NCI-H2227 treated with DMSO at 0.1 percent for 48 hours (cell line): Measurements from ENCODE around the gene CIT.

ENCODE experiments used
- DNase-seq: peaks from one replicate; lab custom pipeline; 2025; lab: John Stamatoyannopoulos, UW

CIT gene

DNA sequence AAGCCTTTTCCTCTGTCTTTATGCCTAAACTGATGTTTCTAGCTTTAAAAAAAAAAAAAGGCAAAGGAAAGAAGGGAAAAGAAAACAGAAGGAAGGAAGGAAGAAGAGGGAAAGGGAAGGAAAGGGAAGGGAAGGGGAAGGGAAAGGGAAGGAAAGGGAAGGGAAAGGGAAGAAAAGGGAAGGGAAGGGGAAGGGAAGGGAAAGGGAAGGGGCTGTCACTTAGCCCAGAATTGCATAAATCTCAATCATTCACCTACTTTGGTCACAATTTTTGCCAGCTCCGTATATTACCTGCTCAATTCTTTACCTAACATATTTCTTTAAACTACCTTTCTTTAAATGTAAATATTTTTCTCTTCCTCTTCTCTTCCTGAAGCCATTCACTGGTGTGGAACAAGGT lies 26.8 kb downstream of the CIT start:
- DNase-seq: no peak

GRCh38 chr12:119843100-119843499 lies 34.0 kb downstream of the CIT start:
- no peak for DNase-seq

DNA sequence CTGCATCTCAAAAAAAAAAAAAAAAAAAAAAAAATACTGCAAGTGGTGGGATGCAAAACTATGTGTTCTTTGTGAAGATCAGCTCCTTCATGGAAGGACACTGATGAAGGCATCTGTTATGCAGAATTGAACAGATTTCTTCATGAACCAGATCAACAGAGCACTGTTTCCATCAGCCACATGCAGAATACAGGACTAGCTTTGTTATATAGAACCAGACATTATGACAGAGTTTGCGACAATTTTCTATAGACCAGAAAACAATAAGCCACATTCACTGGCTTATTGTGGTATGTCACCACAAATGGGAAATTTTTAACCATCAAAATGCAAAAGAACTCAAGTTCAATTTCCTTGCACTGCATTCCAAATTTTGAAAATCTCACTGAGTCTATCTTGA lies 34.7 kb downstream of the CIT start:
- no peak for DNase-seq

DNA sequence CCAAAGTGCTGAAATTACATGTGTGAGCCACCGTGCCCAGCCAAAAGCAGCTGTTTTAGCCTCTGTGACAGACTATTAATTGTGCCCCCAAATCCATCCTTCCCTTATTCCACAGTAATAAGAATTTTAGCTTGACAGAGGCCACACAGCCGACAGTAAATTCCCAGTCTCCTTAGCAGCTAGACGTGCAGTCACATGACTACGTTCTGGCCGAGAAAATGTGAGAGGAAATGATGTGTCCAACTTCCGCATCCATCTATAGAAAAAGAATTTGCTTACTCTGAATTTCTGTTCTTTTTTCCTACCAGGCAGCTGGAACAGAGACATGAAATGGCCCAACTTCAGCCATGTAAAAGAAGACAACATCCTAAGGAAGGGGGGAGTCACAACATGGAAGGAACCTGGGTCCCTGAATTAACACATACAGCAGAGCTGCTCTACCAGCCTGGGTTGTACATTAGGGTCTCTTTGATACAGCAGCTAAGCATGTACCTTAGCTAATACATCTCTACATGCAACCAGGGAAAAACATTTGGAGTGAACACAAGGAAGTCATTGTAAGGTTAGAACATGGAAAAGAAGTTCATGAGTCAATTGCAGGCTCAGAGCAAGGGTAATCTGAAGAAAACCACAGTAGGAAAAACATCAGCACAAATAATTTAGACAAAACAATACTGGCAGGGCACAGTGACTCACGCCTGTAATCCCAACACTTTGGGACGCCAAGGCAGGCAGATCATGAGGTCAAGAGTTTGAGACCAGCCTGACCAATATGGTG lies 35.5 kb downstream of the CIT start:
- DNase-seq: no peak

- no peak for DNase-seq
Observed at GRCh38 chr12:119840582-119840981, 36.5 kb downstream of the CIT start.

DNA sequence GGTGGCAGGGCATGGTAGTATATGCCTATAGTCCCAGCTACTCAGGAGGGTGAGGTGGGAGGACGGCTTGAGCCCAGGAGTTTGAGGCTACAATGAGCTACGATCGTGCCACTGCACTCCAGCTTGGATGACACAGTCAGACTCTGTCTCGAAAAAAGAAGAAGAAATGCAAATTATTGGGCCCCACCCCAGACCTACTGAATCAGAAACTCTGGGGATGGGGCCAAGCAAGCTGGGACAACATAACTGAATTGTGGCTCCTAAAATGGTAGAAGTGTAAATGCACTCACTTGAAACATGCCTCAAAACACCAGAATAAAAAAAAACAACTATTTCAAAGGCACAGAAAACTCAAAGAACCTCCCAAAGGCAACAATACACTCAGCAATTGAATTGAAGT lies 37.0 kb downstream of the CIT start:
- DNase-seq: no peak

GRCh38 chr12:119838826-119839600 lies 38.1 kb downstream of the CIT start:
- DNase-seq: peak; percentile 42

DNA sequence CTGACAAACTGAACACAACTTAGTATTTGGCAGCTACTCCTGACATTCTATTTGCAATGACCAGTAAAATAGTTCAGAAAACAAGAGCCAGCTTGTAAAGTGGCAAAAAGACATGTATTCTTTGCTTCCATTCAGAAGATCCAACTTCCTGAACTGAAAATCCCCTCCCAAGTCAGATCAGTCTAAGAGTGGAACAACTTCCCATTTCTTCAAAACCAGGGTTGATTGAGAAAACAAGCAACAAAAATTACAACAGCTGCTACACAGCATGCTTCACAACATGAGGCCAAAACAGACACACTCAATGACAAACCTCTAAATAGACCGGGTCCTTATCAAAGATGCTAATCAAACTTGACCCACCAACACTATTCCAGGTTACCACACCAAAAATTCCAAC lies 40.3 kb downstream of the CIT start:
- no peak for DNase-seq

DNA sequence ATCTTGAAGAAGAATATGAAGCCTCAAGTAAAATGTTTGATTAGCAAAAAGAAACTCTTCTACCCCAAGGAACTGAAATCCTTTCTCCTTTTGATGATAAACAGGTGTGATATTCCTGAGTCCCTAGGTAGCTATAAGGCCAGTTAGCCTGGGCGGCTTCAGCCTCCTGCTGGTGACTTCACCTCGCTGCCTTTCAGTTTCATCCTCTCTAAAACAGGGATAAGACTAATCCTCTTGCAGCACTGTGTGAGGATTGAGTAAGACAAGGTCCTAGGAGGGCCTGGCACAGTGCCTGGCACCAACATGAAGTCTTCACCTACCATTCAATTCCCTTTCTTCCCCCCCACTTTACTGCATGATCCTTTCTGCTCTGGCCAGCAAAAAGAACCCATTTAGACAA lies 42.1 kb downstream of the CIT start:
- DNase-seq: no peak

GRCh38 chr12:119829439-119829838 lies 47.7 kb downstream of the CIT start:
- no peak for DNase-seq

GRCh38 chr12:119828300-119828699 lies 48.8 kb downstream of the CIT start:
- DNase-seq: no peak

- no peak for DNase-seq
Observed at GRCh38 chr12:119827760-119828159, 49.4 kb downstream of the CIT start.

GRCh38 chr12:119826661-119827445 lies 50.3 kb downstream of the CIT start:
- no peak for DNase-seq

GRCh38 chr12:119825262-119825661 lies 51.9 kb downstream of the CIT start:
- DNase-seq: peak; percentile 45

DNA sequence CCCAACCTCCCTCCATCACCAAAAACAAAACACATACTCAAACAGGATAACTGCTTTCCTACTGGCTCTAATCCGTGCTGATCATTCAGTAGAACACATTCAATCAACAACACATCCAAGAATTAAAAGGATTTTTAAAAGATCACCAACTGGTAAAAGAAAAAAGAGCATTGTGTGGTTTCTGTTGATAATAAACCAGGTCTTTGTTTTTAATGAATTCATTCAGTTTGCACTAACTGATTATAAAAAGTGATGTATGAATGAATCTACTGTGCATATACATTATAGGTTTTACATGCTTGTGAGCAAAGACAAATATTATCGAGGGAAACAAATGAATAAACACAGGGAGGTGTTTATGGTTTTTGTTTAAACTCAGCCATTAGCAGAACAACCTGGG lies 55.1 kb downstream of the CIT start:
- no peak for DNase-seq

DNA sequence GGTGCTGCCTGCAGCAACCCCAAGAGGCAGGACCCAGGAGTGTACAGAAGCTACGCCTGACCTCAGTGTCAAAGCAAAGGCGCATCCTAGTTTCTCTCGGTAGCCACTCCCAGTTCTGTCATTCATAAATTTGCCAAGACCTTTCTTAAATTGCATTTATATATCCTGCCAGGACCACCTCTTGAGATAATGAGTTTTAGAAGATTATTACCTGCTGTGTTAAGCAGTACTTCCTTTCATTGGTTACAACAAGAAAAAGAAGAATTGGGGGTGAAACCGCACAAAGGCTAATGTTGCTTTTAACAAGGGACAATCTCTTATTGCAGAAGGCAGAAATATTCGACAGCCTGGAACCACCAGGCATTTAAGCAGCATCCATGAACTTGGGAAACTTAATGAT lies 57.8 kb downstream of the CIT start:
- DNase-seq: peak; percentile 92

DNA sequence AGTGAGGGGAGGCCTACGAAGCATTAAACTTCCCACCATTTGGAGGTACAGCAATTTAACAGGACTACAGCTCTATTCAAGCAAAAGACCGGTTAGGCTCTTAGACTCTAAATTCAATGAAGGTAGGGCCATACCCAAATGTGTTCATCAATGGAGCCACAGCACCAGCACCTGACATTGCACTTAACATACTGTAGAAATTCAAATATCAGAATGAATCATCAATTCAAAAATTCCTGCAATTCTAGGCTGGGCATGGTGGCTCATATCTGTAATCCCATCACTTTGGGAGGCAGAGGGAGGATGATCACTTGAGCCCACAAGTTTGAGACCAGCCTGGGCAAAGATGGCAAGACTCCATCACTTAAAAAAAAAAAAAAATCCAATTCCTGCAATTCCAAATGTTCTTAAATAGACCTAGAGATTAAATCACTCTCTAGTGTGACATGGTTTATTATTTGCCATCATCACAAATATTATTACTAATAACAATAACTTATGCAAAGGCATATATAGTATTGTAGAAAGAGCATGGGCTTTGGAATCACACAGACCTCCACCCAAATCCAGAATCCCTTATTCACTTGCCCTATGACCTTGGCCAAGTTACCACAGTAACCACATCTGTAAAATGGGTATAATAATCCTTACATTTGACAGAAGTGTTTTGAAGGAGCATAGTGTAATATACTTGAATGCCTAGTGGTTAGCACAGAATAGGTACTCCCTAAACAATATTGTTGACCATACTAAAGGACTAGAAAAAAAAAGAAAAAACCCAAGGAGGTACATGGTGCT lies 59.4 kb downstream of the CIT start:
- no peak for DNase-seq

- DNase-seq: no peak
Observed at GRCh38 chr12:119809023-119809422, 68.1 kb downstream of the CIT start.

- DNase-seq: no peak
Observed at GRCh38 chr12:119808441-119808840, 68.7 kb downstream of the CIT start.

DNA sequence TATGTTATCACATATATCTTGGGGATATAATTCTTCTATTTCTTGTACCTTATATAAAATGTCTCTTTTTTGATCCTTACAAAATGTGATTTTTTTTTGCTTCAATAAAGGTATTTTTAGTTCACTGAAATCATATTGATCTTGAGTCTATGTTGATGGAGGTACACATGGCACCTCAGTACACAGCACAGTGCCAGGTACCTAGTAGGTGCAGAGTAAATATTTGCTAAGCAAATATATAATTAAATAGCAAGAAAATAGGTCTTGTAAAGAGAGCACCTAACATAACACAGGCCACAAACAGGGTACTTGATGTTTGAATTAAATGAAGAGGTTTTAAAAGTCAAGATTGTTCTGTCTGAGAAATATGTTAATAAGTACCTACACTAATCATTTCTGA lies 69.7 kb downstream of the CIT start:
- DNase-seq: no peak

DNA sequence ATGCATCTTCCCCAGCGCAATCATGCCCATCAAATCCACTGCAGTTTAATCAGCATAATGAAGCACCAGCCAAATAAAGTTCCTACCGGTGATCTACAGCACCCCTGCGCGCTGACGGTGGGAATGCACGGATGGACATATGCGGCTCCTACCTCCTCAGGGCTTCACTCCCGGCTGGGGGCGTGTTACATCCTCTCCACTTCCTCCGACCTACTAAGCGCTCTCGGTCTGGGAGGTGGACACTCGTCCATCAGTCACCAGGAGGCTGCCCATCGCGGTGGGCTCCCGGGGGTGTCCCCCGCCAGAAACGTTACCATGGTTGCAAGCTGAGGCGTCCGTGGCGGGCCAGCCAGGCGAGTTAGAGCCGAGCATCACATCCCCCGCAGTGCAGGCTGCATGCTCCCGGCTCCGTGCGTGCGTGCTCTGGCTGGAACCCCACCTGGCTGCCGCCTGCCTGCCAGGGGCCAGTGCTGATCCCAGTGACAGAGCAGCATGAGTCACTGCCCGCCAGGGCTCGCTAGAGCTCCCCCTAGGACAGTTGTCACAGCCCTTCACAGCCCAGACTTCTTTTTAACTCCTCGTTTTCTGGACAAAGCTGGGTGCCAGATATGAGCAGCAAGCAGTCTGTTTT lies 73.0 kb downstream of the CIT start:
- peak; percentile 58 for DNase-seq
